ENCODE data around the gene ZWILCH. TPM values are rescaled to one million over a fixed set of nuclear protein-coding genes. Genes with fewer than 3 reads are reported as not detected.

Gene ZWILCH
- polyA plus RNA-seq, 3 donors = 23.0 to 30.9 (median 28.2) TPM

Other genes starting within 250 kb of the ZWILCH start
- 10 to 100 TPM; 28.6 to 47.5 (median 36.5) TPM for gene DIS3L, start 211.8 kb upstream of the ZWILCH start, polyA plus RNA-seq (ENCODE audit: insufficient read length in 3 of 3)
- gene TIPIN, start 148.6 kb upstream of the ZWILCH start, polyA plus RNA-seq (ENCODE audit: insufficient read length in 3 of 3) = 10 to 100 TPM; 16.0 to 20.7 (median 17.4) TPM
- gene MAP2K1, start 118.4 kb upstream of the ZWILCH start, polyA plus RNA-seq (ENCODE audit: insufficient read length in 3 of 3) = 10 to 100 TPM; 51.2 to 53.8 (median 51.9) TPM
- gene SNAPC5, start 7.6 kb upstream of the ZWILCH start, polyA plus RNA-seq (ENCODE audit: insufficient read length in 3 of 3) = 10 to 100 TPM; 36.4 to 40.7 (median 40.2) TPM
- 1,000 to 10,000 TPM; 3,292 to 4,071 (median 3,588) TPM for gene RPL4, start 471 bp upstream of the ZWILCH start, polyA plus RNA-seq (ENCODE audit: insufficient read length in 3 of 3)
- under 1 TPM; 0.24 to 0.51 (median 0.31) TPM for gene LCTL, start 60.7 kb downstream of the ZWILCH start, polyA plus RNA-seq (ENCODE audit: insufficient read length in 3 of 3)
- gene SMAD6, start 196.9 kb downstream of the ZWILCH start, polyA plus RNA-seq (ENCODE audit: insufficient read length in 3 of 3) = 10 to 100 TPM; 39.4 to 46.2 (median 41.5) TPM

Data from renal pelvis (tissue), 3 donors.